ENCODE data around the gene BBLN.

The BBLN gene

DNA sequence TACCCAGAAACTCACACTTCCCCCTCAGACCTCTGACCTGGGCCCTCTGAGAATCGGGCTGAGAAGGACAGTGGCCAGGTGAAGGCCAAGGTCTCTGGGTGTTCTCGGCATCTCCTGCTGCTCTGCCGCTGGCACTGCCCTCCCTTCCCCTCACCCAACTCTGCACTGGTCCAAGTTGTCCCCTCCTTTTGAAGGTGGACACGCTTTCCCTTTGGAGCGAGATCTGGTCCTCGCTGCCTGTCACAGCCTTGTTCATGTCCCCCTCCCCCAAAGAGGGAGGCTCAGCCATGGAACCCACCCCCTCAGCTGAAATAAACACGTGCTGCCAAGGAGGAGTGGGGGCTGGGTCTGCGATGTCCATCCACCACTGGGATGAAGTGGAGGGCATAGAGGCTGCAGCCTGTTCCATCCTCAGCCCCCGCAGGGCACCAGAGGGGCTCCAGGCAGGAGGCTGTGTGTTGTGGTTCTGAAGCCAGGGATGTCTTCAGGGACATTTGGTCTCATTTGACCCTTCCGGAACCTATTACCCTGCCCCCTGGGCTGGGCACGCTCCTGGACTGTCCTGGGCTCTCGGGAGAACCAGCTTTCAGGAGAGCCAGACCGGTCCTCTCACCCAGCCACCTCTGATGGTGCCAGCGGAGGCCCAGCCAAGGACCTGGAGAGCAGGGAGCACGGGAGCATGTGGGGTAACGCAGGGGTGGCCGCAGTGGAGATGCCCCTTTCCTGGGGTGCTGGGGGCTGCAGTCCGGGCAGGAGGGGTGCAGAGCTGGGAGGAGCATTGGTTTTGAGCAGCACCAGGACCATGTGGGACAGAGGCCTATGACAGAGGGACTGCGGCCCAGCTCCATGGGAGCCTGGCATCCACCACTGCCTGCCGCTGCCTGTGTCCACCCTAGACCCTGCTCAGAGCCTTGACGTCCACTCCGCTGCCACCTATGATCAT, 15.6 kb upstream of the BBLN start:
- DNase-seq (ENCODE audit: low read depth in 4 of 4, low spot score in 1 of 4), result no peak

DNA sequence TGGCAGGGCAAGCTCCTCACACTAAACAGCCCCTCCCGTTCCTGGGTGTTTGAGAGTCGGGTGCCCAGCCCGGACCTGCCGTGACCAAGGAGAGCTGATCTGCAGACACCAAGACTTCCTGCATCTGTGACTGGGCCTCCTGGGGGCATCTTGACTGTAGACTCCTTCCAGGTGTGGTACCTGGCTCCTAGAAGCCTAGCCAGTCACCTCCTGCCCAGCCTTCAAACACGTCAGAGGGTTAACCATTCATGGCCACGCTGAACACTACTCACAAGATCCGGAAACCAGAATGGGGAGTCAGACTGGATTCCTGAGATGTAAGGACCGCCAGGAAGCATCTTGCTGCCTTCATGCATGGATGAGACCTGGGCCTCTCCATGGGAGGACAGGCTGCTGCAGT, 14.5 kb upstream of the BBLN start:
- DNase-seq (ENCODE audit: low read depth in 4 of 4, low spot score in 1 of 4), result no peak

DNA sequence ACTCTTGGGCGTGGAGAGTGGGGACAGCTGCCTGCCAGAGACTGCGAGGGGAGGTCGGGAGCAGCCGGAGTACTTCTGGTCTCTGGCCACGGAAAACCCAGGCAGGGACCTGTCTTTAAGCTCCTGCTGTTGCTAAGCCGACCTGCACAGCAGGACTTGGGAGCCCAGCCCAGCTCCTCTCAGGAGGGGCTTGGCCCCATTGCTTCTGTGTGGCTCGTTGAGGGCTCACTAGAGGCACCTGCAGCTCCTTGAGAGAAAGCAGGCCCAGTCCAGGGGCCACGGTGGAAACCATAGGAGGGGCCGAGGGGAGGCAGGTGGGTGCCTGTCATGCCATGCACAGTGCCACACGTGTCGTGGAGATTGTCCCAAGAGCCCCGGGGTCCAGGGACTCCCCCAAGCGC, 14.1 kb upstream of the BBLN start:
- no peak for DNase-seq (ENCODE audit: low read depth in 4 of 4, low spot score in 1 of 4)

DNA sequence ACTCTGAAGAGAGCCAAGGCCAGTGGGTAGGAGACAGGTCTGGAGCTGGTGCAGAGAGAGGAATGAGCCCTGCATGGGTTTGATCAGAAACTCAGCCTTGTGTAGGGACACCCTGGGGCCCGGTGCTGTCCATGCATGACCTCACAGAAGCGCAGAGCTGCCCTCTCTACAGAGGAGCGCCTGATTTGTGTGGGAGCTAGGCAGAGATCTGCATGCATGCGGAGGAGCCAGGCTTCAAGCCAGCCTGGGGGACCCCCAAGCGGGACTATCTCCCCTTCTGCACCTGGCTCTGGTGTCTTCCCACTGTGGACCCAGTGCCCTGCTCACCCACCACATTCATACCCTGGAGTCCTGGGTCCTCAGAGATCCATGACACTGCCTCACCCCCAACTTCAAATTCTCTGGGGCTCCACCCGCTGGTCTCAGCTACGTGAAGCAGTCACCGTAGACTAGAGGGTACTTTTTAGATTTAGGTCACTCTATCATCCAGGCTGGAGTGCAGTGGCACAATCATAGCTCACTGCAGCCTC, 13.4 kb upstream of the BBLN start:
- no peak for DNase-seq (ENCODE audit: low read depth in 4 of 4, low spot score in 1 of 4)

DNA sequence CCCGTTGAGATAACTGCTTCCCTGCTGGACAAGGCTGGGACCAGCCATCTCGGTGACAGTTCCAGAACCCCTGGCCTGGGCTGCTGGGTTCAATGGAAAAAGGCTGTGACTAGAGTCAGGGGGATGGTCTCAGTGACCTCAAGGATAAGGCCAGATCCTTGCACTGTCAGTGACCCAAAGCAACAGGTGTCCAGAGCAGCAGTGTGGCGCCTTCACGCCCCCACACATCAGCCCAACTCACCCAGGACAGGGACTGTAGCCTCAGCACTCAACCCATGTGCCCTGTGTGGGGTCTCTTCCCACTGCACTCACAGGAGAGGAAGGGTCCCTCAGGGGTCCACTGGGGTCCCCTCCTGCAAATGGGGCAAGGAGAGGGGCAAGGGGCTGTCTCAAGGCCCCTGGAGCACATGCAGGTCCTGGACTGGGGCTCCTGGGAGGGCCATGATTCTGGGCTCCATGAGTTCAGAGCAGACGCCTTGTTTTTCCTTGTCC, 11.5 kb upstream of the BBLN start:
- no peak for DNase-seq (ENCODE audit: low read depth in 4 of 4, low spot score in 1 of 4)

- no peak for DNase-seq (ENCODE audit: low read depth in 4 of 4, low spot score in 1 of 4)
Observed at GRCh38 chr9:128149001-128149701, 10.9 kb upstream of the BBLN start, which contains the start of gene LCN2. TSS of gene LCN2 (plus strand) at chr9:128149453. CDS start at chr9:128149526, 73 bp downstream.

GRCh38 chr9:128149951-128150593, 10.0 kb upstream of the BBLN start:
- DNase-seq (ENCODE audit: low read depth in 4 of 4, low spot score in 1 of 4), result no peak

- no peak for DNase-seq (ENCODE audit: low read depth in 4 of 4, low spot score in 1 of 4)
Observed at GRCh38 chr9:128150594-128151308, 9.3 kb upstream of the BBLN start.

DNA sequence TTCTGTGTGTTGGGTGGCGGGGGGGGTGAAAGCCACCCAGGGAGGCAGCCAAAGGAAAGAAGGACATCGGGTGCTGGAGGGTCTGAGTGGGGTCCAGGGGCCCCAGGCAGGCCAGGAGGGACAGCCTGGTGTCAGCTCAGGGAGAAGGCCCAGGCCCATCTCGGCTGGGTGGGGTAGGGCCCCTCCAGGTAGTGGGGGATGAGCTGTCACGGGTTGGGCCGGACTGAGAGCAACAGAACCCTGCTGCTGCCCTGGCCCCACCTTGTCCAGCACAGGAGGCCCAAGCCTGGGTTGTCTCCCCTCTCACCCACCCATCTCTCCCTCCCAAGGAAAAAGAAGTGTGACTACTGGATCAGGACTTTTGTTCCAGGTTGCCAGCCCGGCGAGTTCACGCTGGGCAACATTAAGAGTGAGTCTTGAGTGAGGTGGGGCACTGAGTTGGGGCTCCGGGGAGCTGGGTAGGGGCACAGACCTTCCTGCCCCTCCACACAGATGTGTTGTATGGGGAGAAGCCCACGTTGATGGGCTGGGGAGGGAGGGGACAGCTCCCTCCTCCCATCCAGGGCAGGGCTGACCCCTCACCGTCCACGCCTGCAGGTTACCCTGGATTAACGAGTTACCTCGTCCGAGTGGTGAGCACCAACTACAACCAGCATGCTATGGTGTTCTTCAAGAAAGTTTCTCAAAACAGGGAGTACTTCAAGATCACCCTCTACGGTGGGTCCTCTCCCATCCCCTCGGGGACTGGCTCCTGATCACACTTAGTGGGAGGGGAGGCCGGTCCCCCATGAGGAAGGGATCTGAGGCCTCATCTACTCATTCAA, 8.5 kb upstream of the BBLN start:
- no peak for DNase-seq (ENCODE audit: low read depth in 4 of 4, low spot score in 1 of 4)

DNA sequence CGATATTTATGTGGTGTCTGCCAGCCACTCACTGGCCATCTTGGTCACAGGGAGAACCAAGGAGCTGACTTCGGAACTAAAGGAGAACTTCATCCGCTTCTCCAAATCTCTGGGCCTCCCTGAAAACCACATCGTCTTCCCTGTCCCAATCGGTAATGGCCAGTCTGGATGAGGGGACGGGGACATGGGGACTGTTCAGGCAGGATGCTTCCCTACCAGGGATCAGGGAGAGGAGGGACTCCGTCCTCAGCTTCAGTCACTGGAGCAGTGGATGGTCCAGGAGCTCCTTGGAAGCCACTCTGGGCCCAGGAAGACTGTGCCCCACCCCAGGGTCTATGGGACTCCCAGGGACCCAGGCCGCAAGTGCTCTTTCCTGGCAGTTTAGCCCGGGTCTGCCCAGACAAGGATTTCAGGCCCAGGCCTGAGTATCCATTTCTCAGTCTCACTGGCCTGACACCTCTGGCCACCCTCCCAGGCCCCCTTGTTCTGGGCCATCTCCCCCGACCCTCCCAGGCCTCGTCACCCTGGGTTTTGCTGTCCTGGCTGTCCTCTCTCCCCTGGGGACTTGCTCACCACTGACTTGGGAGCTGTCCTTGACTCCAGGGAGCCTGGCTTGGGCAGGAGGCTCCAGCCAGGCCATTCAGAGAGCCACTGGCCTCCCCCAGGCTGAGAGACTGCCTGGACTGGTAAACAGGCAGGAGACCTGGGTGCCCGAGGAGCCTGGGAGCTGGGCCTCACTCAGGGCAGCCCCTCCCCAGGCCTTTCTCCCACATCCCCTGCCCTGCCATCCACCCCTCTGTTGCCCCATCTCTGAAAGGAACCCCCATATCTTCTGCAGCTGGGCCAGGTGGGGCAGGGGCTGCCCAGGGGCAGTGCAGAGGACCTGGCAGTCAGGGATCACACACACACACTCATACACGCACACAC, 7.7 kb upstream of the BBLN start:
- DNase-seq (ENCODE audit: low read depth in 4 of 4, low spot score in 1 of 4), result no peak

DNA sequence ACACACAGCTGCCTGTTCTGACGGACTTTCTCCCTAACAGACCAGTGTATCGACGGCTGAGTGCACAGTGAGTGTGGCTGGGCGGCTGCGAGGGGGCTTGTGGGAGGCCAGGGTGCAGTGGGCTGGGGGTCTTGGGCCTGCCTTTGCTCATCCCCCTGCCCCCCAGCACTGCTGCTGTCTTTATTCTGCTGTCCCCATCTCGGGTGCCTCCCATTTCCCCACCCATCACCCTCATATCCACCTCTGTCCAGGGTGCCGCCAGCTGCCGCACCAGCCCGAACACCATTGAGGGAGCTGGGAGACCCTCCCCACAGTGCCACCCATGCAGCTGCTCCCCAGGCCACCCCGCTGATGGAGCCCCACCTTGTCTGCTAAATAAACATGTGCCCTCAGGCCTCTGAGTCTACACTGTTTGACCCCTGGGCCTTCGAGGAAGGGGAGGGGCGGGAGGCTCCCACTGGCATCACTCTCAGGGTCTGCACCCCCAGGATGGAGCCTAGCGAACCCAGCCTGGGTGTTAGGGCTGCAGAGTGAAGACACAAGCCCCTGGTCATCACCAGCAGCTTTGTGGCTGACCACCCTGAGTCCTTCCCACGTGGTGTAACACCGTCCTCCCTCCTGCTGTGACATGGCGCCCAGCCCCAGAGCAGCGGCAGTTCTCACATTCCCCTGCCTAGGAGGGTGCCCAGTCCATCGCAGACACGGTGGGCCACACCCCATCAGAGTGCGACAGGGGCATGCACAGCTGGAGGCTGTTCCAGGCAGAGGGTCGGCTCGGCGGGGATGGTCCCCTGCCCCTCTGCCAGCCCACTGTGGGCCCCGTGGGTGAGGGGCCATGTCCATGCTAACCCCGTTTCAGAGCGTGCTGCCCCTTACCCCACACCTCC, 6.8 kb upstream of the BBLN start:
- no peak for DNase-seq (ENCODE audit: low read depth in 4 of 4, low spot score in 1 of 4)

DNA sequence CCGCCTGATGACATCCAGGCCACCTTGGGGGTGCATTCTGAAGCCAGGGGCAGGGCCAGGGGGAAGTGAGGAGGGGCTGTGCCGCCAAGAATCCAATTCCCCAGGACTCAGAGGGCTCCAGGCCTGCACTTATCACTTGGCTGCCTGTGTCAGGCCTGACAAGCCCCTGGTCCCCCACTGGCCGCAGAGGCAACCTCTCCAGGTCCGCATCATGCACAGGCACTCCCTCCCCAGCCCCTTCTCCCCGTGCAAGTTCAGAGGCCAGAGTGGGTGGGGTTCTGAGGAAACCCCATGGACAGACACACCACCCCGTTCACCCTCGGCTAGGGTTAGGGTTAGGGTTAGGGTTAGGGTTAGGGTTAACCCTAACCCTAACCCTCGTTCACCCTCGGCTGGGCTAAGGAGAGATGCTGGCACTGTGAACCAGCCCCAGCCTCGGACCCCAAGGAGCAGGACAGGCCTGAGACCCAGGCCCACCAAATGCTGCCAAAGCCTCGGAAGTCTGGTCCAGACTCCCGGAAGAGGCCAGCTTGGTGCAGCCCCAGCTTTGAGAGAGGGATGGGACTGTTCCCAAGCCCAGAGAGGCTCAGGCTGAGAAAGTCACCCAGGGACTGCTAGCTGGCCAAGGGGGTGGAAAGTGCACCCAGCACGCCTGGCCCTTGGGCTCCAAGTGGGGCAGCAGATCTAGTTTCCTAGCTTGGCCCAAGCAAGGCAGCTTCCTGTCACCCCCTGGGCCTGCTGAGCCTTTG, 5.9 kb upstream of the BBLN start:
- no peak for DNase-seq (ENCODE audit: low read depth in 4 of 4, low spot score in 1 of 4)

GRCh38 chr9:128155736-128156500, 4.1 kb upstream of the BBLN start:
- no peak for DNase-seq (ENCODE audit: low read depth in 4 of 4, low spot score in 1 of 4)

GRCh38 chr9:128159522-128159783, 612 bp upstream of the BBLN start:
- peak in 1 of 4 experiments; percentile 18 for DNase-seq (ENCODE audit: low read depth in 4 of 4, low spot score in 1 of 4)

- peak in 3 of 4 experiments; percentile 29 to 37 (median 35) for DNase-seq (ENCODE audit: low read depth in 4 of 4, low spot score in 1 of 4)
Observed at GRCh38 chr9:128160603-128160987, 530 bp downstream of the BBLN start.

GRCh38 chr9:128161215-128161902, 1.3 kb downstream of the BBLN start:
- no peak for DNase-seq (ENCODE audit: low read depth in 4 of 4, low spot score in 1 of 4)
